Peyer's patch (tissue), 4 donors: ENCODE data around the gene NFE2L2. TPM values are rescaled to one million over a fixed set of nuclear protein-coding genes. Genes with fewer than 3 reads are reported as not detected.

Experiments used
- DNase-seq, 3 donors: peaks; one replicate each; pipeline ENCODE4 v3.0.0-alpha.2; 2017 to 2019
- H3K27ac ChIP-seq, 4 donors: fragments of 200-600 bp; sonication (generic); one replicate each; pipeline ENCODE4 v1.5.1; 2016 to 2019
- H3K27me3 ChIP-seq, 2 donors: fragments of 200-600 bp; sonication (generic); one replicate each; pipeline ENCODE4 v1.5.1; 2019
- H3K36me3 ChIP-seq, 3 donors: fragments of 200-600 bp; sonication (generic); one replicate each; pipeline ENCODE4 v1.5.1; 2016 to 2019
- H3K4me1 ChIP-seq, 4 donors: fragments of 200-600 bp; sonication (generic); one replicate each; pipeline ENCODE4 v1.5.1; 2016 to 2019
- H3K4me3 ChIP-seq, 4 donors: fragments of 200-600 bp; sonication (generic); 1 replicate in 3 of 4; 2 replicates in 1 of 4; pipeline ENCODE4 v1.5.1; 2016 to 2019; ENCODE audit warnings: mild to moderate bottlenecking in 1 of 4
- H3K9me3 ChIP-seq, 4 donors: fragments of 200-600 bp; sonication (generic); one replicate each; pipeline ENCODE4 v1.5.1; 2016 to 2019; ENCODE audit warnings: mild to moderate bottlenecking in 1 of 4
- CTCF ChIP-seq, 6 experiments: fragments of 450-650 bp in 4 of 6; fragments of 200-600 bp in 2 of 6; sonication (generic) in 1 of 6; IDR thresholded peaks; one replicate each; pipeline ENCODE4 v1.5.1; 2017 to 2019; ENCODE audit warnings: antibody characterized with exemption in 6 of 6, mild to moderate bottlenecking in 3 of 6, moderate library complexity in 1 of 6
- POLR2A ChIP-seq, 2 donors: fragments of 450-650 bp; IDR thresholded peaks; one replicate each; pipeline ENCODE4 v1.5.1; 2017; ENCODE audit warnings: antibody characterized with exemption in 2 of 2, mild to moderate bottlenecking in 2 of 2, moderate library complexity in 2 of 2
- total RNA-seq, 4 donors: library from RNA; depleted of rRNA; stranded (reverse); fragments of >200 nt; gene quantifications; one replicate each; pipeline ENCODE4 v1.1.0, GENCODE V29; 2016

NFE2L2 gene
- total RNA-seq, 4 donors from 2014 or later: 85.3 to 162 (median 108) TPM

- TF ChIP-seq POLR2A (IDR thresholded peaks at IDR 0.05) (no peak), CTCF (IDR thresholded peaks at IDR 0.05) (no peak)
- Histone ChIP-seq H3K4me1 (peaks cover 0 to 9% (median 0%) of the 10 kb centered on the region in 4 donors), H3K9me3 (no peaks in the 10 kb centered on the region), H3K4me3 (no peak overlapping the region), H3K27ac (peak overlapping the region in 1 of 4 donors; percentile 37), H3K27me3 (no peaks in the 10 kb centered on the region), H3K36me3 (no peaks in the 10 kb centered on the region)
- DNase-seq: no peak
Measured at GRCh38 chr2:177275743-177276055, 11.2 kb upstream of the NFE2L2 start.

- TF ChIP-seq POLR2A (IDR thresholded peaks at IDR 0.05): no peak
- TF ChIP-seq CTCF (IDR thresholded peaks at IDR 0.05): no peak
- no peaks in the 10 kb centered on the region for H3K9me3 ChIP-seq
- H3K27ac ChIP-seq: peak overlapping the region in 1 of 4 donors; percentile 37
Measured at GRCh38 chr2:177275040-177275742, 10.7 kb upstream of the NFE2L2 start.

GRCh38 chr2:177273408-177273807 is 8.9 kb upstream of the NFE2L2 start:
- TF ChIP-seq CTCF (IDR thresholded peaks at IDR 0.05): no peak
- no peaks in the 10 kb centered on the region for H3K36me3 ChIP-seq
- peak overlapping the region in 3 of 4 donors; percentile 18 to 67 (median 35) for H3K27ac ChIP-seq
- no peaks in the 10 kb centered on the region for H3K9me3 ChIP-seq
- H3K4me1 ChIP-seq: peaks cover 0 to 9% (median 0%) of the 10 kb centered on the region in 4 donors
- no peaks in the 10 kb centered on the region for H3K27me3 ChIP-seq
- peak in 1 of 3 donors; percentile 55 for DNase-seq
- peak overlapping the region in 1 of 4 donors; percentile 18 for H3K4me3 ChIP-seq

More at GRCh38 chr2:177275040-177275742, 10.7 kb upstream of the NFE2L2 start:
- Histone ChIP-seq H3K4me3 (no peak overlapping the region), H3K4me1 (peaks cover 0 to 9% (median 0%) of the 10 kb centered on the region in 4 donors), H3K27me3 (no peaks in the 10 kb centered on the region), H3K36me3 (no peaks in the 10 kb centered on the region)
- no peak for DNase-seq

- no peaks in the 10 kb centered on the region for H3K36me3 ChIP-seq
- H3K4me3 ChIP-seq: no peak overlapping the region
- no peaks in the 10 kb centered on the region for H3K27me3 ChIP-seq
- no peaks in the 10 kb centered on the region for H3K9me3 ChIP-seq
- H3K4me1 ChIP-seq: peaks cover 0 to 9% (median 0%) of the 10 kb centered on the region in 4 donors
- TF ChIP-seq POLR2A (IDR thresholded peaks at IDR 0.05): no peak
- H3K27ac ChIP-seq: peak overlapping the region in 2 of 4 donors; percentile 18 to 35
- no peak for DNase-seq
Measured at GRCh38 chr2:177272765-177273164, 8.2 kb upstream of the NFE2L2 start.

- no peak overlapping the region for H3K4me3 ChIP-seq
- H3K36me3 ChIP-seq: no peaks in the 10 kb centered on the region
- no peaks in the 10 kb centered on the region for H3K9me3 ChIP-seq
- H3K4me1 ChIP-seq: peaks cover 0 to 9% (median 0%) of the 10 kb centered on the region in 4 donors
- TF ChIP-seq CTCF (IDR thresholded peaks at IDR 0.05): no peak
- H3K27ac ChIP-seq: no peak overlapping the region
- no peaks in the 10 kb centered on the region for H3K27me3 ChIP-seq
- no peak for DNase-seq
Measured at GRCh38 chr2:177271981-177272666, 7.6 kb upstream of the NFE2L2 start.

GRCh38 chr2:177270531-177270930 is 6.0 kb upstream of the NFE2L2 start:
- no peak overlapping the region for H3K4me3 ChIP-seq
- H3K27me3 ChIP-seq: no peaks in the 10 kb centered on the region
- H3K9me3 ChIP-seq: no peaks in the 10 kb centered on the region
- no peaks in the 10 kb centered on the region for H3K36me3 ChIP-seq
- no peak overlapping the region for H3K27ac ChIP-seq
- no peak for DNase-seq
- TF ChIP-seq POLR2A (IDR thresholded peaks at IDR 0.05): no peak
- no peak for TF ChIP-seq CTCF (IDR thresholded peaks at IDR 0.05)
- peaks cover 0 to 22% (median 6%) of the 10 kb centered on the region in 4 donors for H3K4me1 ChIP-seq
